ENCODE measurements around the gene NTHL1. TPM values are rescaled to one million over a fixed set of nuclear protein-coding genes. Genes with fewer than 3 reads are reported as not detected.

The NTHL1 gene
- total and polyA plus RNA-seq, 10 of the 15 experiments (the other 5 are each of a cell fraction or from before 2014, with no cell fraction given): 0.85 to 54.7 (median 39.0) TPM

DNA sequence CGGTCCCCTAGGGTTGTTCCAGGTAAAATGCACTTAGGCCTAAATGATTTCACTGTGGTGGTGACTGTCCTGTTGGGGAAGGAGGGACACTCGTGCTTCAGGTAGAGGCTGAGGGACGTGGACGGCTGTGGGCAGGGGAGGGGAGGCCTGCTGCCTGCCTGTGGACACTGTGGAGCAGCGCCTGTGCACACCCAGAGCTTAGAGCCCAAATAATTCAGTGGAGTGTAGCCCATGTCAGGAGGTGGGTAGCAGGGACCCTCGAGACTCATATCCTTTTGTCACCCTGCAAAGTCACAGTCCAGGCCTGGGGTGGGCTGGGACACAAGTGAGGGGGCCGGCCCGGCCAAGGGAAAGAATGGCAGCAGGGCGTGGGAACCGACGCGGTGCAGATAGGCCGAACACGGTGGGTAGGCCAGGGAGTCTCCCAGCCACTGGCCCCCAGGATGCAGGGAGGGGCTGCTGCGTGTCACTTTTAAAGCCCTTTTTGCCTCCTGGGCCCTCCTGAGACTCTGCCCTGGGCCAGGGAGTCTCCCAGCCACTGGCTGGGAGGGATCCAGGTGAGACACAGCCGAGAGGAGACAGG lies 21.7 kb downstream of the NTHL1 start (continued):
- TF ChIP-seq, protein P1, sequence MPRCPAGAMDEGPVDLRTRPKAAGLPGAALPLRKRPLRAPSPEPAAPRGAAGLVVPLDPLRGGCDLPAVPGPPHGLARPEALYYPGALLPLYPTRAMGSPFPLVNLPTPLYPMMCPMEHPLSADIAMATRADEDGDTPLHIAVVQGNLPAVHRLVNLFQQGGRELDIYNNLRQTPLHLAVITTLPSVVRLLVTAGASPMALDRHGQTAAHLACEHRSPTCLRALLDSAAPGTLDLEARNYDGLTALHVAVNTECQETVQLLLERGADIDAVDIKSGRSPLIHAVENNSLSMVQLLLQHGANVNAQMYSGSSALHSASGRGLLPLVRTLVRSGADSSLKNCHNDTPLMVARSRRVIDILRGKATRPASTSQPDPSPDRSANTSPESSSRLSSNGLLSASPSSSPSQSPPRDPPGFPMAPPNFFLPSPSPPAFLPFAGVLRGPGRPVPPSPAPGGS (IDR thresholded peaks at IDR 0.05; ENCODE audit: borderline replicate concordance, insufficient read depth, low read depth, low read length, poor library complexity, severe bottlenecking): no peak
- no peak for TF ChIP-seq CHD1 (IDR thresholded peaks at IDR 0.05; ENCODE audit: low read depth, low read length)

DNA sequence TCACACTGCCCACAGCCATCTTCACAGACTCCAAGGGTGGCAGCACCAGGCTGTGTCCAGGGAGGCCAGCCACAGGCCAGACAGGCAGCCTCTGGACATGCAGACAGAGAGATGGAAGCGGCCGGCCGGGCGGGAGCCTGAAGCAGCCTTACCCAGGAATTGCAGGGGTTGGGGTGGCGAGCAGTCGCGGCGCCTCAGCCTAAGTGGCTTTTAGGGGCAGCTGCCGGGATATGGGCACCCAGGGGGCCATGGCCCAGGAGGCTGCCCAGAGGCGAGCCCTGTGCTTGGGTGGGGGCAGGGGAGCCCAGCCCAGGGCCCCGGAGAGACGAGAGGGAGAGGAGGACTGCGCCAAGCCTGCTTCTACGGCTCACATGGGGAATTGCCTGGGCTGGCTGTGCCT lies 22.4 kb downstream of the NTHL1 start:
- in situ Hi-C loops (cut with MboI): no loop called here
- no TSS peak for BruUV-seq (replicated peaks)
- SMC1A ChIA-PET (ENCODE audit: uncharacterized antibody, unreplicated experiment): interaction anchor here (1.0 kb wide), 1 partner anchor 115 kb away, joined by 4 read pairs; no protein-coding TSS in a partner anchor
- RAD21 ChIA-PET (ENCODE audit: unreplicated experiment): no interaction called here
- Histone ChIP-seq H3K27me3 (replicated peaks in 1 of 2; ENCODE audit: control insufficient read depth in 2 of 2, insufficient read depth in 2 of 2, low read length in 1 of 2) (peaks cover 11 to 14% of the 10 kb centered on the region in 2 experiments), H3K4me3 (no peak overlapping the region), H3K4me1 (ENCODE audit: control insufficient read depth, insufficient read depth, low read length) (peaks cover 7% of the 10 kb centered on the region), H3K27ac (ENCODE audit: control insufficient read depth, insufficient read depth) (no peak overlapping the region), H3K9me3 (replicated peaks; ENCODE audit: control insufficient read depth, insufficient read depth, low read length) (no peaks in the 10 kb centered on the region), H3K9ac (ENCODE audit: control insufficient read depth, insufficient read depth, low read length) (no peak overlapping the region), H3K4me2 (ENCODE audit: control insufficient read depth, insufficient read depth) (no peak overlapping the region), H2AFZ (ENCODE audit: control insufficient read depth, low read depth, low read length) (no peak overlapping the region), H3K36me3 (ENCODE audit: control insufficient read depth in 2 of 2, insufficient read depth in 2 of 2, low read length in 1 of 2) (no peaks in the 10 kb centered on the region), H3K79me2 (ENCODE audit: control insufficient read depth, insufficient read depth, low read length) (no peaks in the 10 kb centered on the region), H4K20me1 (ENCODE audit: control insufficient read depth, insufficient read depth) (peaks cover 5% of the 10 kb centered on the region; the same call in 1 of the 2 replicates)
- FAIRE-seq (no peak), ATAC-seq (no peak), DNase-seq (ENCODE audit: low read depth, low spot score) (no peak)
- 71% methylated on average over 12 of the region's 14 CpGs for WGBS (ENCODE audit: insufficient coverage, insufficient replicate concordance, low lambda C conversion rate, missing lambda C conversion rate)
- POLR2A ChIA-PET: interaction anchor here (1.5 kb wide), 1 partner anchor 115 kb away, joined by 3 read pairs; no protein-coding TSS in a partner anchor
- no peak for TF ChIP-seq ETV6 (conservative IDR thresholded peaks at IDR 0.05 in 1 of 2, IDR thresholded peaks at IDR 0.05 in 1 of 2; ENCODE audit: borderline replicate concordance in 1 of 2, low read depth in 1 of 2)
- no peak for TF ChIP-seq CBFB (IDR thresholded peaks at IDR 0.05; ENCODE audit: low read depth)
- CTCF ChIA-PET: interaction anchor here (1.0 to 4.4 kb wide), 2 partner anchors 115 to 130 kb away, joined by 3 to 79 read pairs; partner anchors contain the start of gene TRAF7
- intact Hi-C loops (cut with micrococcal nuclease; ENCODE audit: unreplicated experiment): no loop called here
